HCT116 (cell line): Measurements from ENCODE around the gene TSPAN1. TPM values are rescaled to one million over a fixed set of nuclear protein-coding genes. Genes with fewer than 3 reads are reported as not detected.

Experiments used
- ATAC-seq: fragments of 200-7000 bp; cut with Tn5 transposase; 2 replicates; pipeline ENCODE4 v1.9.1; 2020; ENCODE audit warnings: mild to moderate bottlenecking, moderate library complexity
- BruUV-seq: library from RNA; stranded (reverse); fragments of 400-500 nt; replicated peaks from 2 replicates; lab custom pipeline; 2021; lab: Mats Ljungman, UMichigan
- CTCF ChIA-PET: fragments of 300-600 bp; sonication (Branson Sonifier 250); formaldehyde crosslinking; loops from one replicate; lab custom pipeline; 2021; ENCODE audit warnings: antibody characterized with exemption; lab: Charles Lee
- POLR2A ChIA-PET: fragments of 300-600, 350-600 bp; sonication (Branson Sonifier 250); formaldehyde crosslinking; loops from one replicate; lab custom pipeline; 2021; ENCODE audit warnings: antibody characterized with exemption; lab: Charles Lee
- RAD21 ChIA-PET, 2 experiments: fragments of 300-600 bp; sonication (Branson Sonifier 250); formaldehyde crosslinking; loops; one replicate each; lab custom pipeline; 2023; ENCODE audit warnings: low total read pairs in 2 of 2; ENCODE audit not compliant: uncharacterized antibody in 2 of 2, unreplicated experiment in 2 of 2, low non-redundant PET in 1 of 2; lab: Charles Lee
- DNase-seq: peaks from one replicate; pipeline ENCODE4 v3.0.0-alpha.2; 2010; ENCODE audit warnings: low read depth, low spot score
- H2AFZ ChIP-seq: fragments of 200-600 bp; shearing (Covaris generic), sonication (generic); 2 replicates; pipeline ENCODE4 v1.6.1; 2017; ENCODE audit warnings: low read depth, mixed run types, mixed read lengths, antibody characterized with exemption, low read length; ENCODE audit not compliant: poor library complexity, severe bottlenecking
- H3K27ac ChIP-seq: 2 replicates; pipeline ENCODE4 v1.5.1; 2012; ENCODE audit warnings: low read depth, low read length
- H3K27me3 ChIP-seq: fragments of 200-600 bp; sonication (generic); 2 replicates; pipeline ENCODE4 v1.6.1; 2016; ENCODE audit warnings: mixed run types, low read length, mixed read lengths; ENCODE audit not compliant: insufficient read depth
- H3K36me3 ChIP-seq, 2 experiments: fragments of 200-500 bp in 1 of 2; fragments of 200-600 bp in 1 of 2; sonication (Bioruptor generic) in 1 of 2; sonication (generic) in 1 of 2; 2 replicates each; pipeline versions ENCODE4 v1.5.1 to v1.6.1; 2014 to 2016; ENCODE audit warnings: low read length in 2 of 2, inconsistent platforms in 1 of 2, mixed read lengths in 1 of 2, mixed run types in 1 of 2; ENCODE audit not compliant: insufficient read depth in 2 of 2, control insufficient read depth in 1 of 2
- H3K4me1 ChIP-seq, 2 experiments: fragments of 200-600 bp in 1 of 2; sonication (generic) in 1 of 2; 2 replicates each; pipeline versions ENCODE4 v1.5.1 to v1.6.1; 2012 to 2017; ENCODE audit warnings: low read length in 2 of 2, inconsistent platforms in 1 of 2, mild to moderate bottlenecking in 1 of 2, mixed read lengths in 1 of 2, mixed run types in 1 of 2, moderate library complexity in 1 of 2; ENCODE audit not compliant: insufficient read depth in 2 of 2, control insufficient read depth in 1 of 2
- H3K4me2 ChIP-seq: fragments of 200-600 bp; sonication (generic); 2 replicates; pipeline ENCODE4 v1.6.1; 2017; ENCODE audit warnings: mixed run types, low read length, mixed read lengths
- H3K4me3 ChIP-seq, 2 experiments: fragments of 200-600 bp in 1 of 2; sonication (generic) in 1 of 2; replicated peaks in 1 of 2; 2 replicates each; pipeline ENCODE4 v1.5.1; 2011 to 2016; ENCODE audit warnings: low read length in 2 of 2, control low read depth in 1 of 2, low read depth in 1 of 2, mild to moderate bottlenecking in 1 of 2, mixed read lengths in 1 of 2, mixed run types in 1 of 2
- H3K79me2 ChIP-seq: fragments of 200-600 bp; sonication (generic); 2 replicates; pipeline ENCODE4 v1.6.1; 2017; ENCODE audit warnings: mild to moderate bottlenecking, mixed run types, low read length, moderate library complexity, mixed read lengths; ENCODE audit not compliant: insufficient read depth
- H3K9ac ChIP-seq: fragments of 200-600 bp; sonication (generic); 2 replicates; pipeline ENCODE4 v1.6.1; 2016; ENCODE audit warnings: low read length, mixed read lengths
- H3K9me2 ChIP-seq: fragments of 200-600 bp; sonication (generic), shearing (Covaris generic); 2 replicates; pipeline ENCODE4 v1.6.1; 2017; ENCODE audit warnings: mixed run types, mild to moderate bottlenecking, moderate library complexity; ENCODE audit not compliant: insufficient read depth
- H3K9me3 ChIP-seq, 2 experiments: fragments of 200-500 bp in 1 of 2; fragments of 200-600 bp in 1 of 2; sonication (Bioruptor generic) in 1 of 2; sonication (generic) in 1 of 2; 2 replicates each; pipeline ENCODE4 v1.6.1; 2014 to 2017; ENCODE audit warnings: low read length in 2 of 2, mixed read lengths in 2 of 2, inconsistent platforms in 1 of 2, low read depth in 1 of 2, mild to moderate bottlenecking in 1 of 2, mixed run types in 1 of 2, moderate library complexity in 1 of 2; ENCODE audit not compliant: control insufficient read depth in 1 of 2, insufficient read depth in 1 of 2
- H4K20me1 ChIP-seq: fragments of 200-600 bp; sonication (generic), shearing (Covaris generic); 2 replicates; pipeline ENCODE4 v1.6.1; 2017; ENCODE audit warnings: mixed run types, mild to moderate bottlenecking, moderate library complexity; ENCODE audit not compliant: insufficient read depth
- CBX3 ChIP-seq: IDR thresholded peaks from 2 replicates; pipeline ENCODE4 v1.6.1; 2012; ENCODE audit warnings: low read depth
- CEBPB ChIP-seq: IDR thresholded peaks from 2 replicates; pipeline ENCODE4 v1.6.1; 2012; ENCODE audit warnings: low read depth
- ELF1 ChIP-seq: IDR thresholded peaks from 2 replicates; pipeline ENCODE4 v1.6.1; 2012; ENCODE audit warnings: low read depth, borderline replicate concordance
- EZH2 ChIP-seq: fragments of 200-600 bp; sonication (generic); IDR thresholded peaks from 2 replicates; pipeline ENCODE4 v1.6.1; 2017; ENCODE audit warnings: antibody characterized with exemption, mixed run types
- POLR2A ChIP-seq: IDR thresholded peaks from 2 replicates; pipeline ENCODE4 v1.7.0; 2011; ENCODE audit warnings: borderline replicate concordance; ENCODE audit not compliant: insufficient read depth, insufficient read length; ENCODE audit errors: extremely low read depth
- POLR2AphosphoS5 ChIP-seq: IDR thresholded peaks from 2 replicates; pipeline ENCODE4 v1.6.1; 2011; ENCODE audit warnings: mild to moderate bottlenecking, low read depth, low read length, moderate library complexity
- RAD21 ChIP-seq: IDR thresholded peaks from 2 replicates; pipeline ENCODE4 v1.6.1; 2012; ENCODE audit warnings: low read depth, mild to moderate bottlenecking
- SIN3A ChIP-seq: IDR thresholded peaks from 2 replicates; pipeline ENCODE4 v1.6.1; 2012; ENCODE audit warnings: low read depth
- intact Hi-C: fragments of 100-400 bp; cut with micrococcal nuclease; formaldehyde crosslinking; loops from 2 replicates; pipeline ENCODE4 v1.10.0; 2022
- total RNA-seq: library from RNA; stranded (reverse); gene quantifications from one replicate; pipeline ENCODE4 v1.2.1, GENCODE V29; 2021; ENCODE audit not compliant: unreplicated experiment
- TF ChIP-seq, protein P1 (sequence below): IDR thresholded peaks from 2 replicates; pipeline ENCODE4 v1.6.1; 2012; ENCODE audit warnings: low read depth
- TF ChIP-seq, protein P2 (sequence below): IDR thresholded peaks from 2 replicates; pipeline ENCODE4 v1.6.1; 2012
- TF ChIP-seq, protein P3 (sequence below), 3 experiments: fragments of 200-600 bp in 1 of 3; sonication (generic) in 1 of 3; IDR thresholded peaks in 2 of 3; conservative IDR thresholded peaks in 1 of 3; 2 replicates each; pipeline ENCODE4 v1.5.1; 2012 to 2017; ENCODE audit warnings: low read depth in 2 of 3, low read length in 2 of 3, antibody characterized with exemption in 1 of 3, borderline replicate concordance in 1 of 3, control low read depth in 1 of 3, mild to moderate bottlenecking in 1 of 3, mixed read lengths in 1 of 3, mixed run types in 1 of 3, moderate library complexity in 1 of 3; ENCODE audit not compliant: insufficient read depth in 1 of 3
- TF ChIP-seq, protein P4 (sequence below): IDR thresholded peaks from 2 replicates; pipeline ENCODE4 v1.6.1; 2012

The TSPAN1 gene
- total RNA-seq, 1 experiment from 2014 or later = 9.9 TPM

DNA sequence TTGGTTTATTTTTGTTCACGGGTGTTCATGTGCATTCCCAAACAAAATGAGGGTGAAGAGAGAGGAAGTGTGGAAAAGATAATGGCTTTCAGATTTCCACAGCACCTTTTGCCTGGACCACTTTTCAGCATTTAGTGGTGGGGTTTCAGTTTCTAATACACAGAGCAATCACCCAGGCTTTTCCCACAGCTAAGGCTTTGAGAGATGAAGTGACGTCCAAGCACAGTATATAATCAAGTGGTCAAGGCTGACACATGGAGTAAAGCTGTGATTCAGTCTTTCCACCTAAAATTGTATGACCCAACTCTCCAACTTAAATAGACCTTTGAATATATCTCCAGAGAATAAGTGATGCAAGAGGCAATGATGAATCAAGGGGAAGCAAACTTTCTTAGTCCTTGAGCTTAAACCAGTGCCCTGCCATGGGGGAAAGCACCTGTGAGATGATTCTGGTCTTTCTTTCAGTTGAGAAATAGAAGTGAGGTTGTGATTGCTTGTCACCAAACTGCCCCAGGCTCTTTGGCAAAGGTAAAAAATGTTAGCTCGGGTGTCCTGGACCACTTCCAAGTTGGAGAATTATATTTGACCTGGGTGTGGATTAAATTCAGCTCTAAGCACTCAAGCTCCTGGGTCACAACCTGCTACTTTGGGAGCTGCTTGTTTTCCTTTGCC lies 40.1 kb upstream of the TSPAN1 start:
- ATAC-seq (no peak), DNase-seq (no peak)
- Histone ChIP-seq H3K4me3 (no peak overlapping the region), H3K9me2 (no peaks in the 10 kb centered on the region), H3K27me3 (no peaks in the 10 kb centered on the region), H2AFZ (no peak overlapping the region), H3K36me3 (no peaks in the 10 kb centered on the region), H4K20me1 (no peaks in the 10 kb centered on the region), H3K9ac (no peak overlapping the region), H3K4me1 (peaks cover 18 to 19% of the 10 kb centered on the region in 2 experiments), H3K9me3 (no peaks in the 10 kb centered on the region), H3K79me2 (no peaks in the 10 kb centered on the region), H3K4me2 (no peak overlapping the region), H3K27ac (no peak overlapping the region)
- RAD21 ChIA-PET = no interaction called here
- intact Hi-C loops = no loop called here
- CTCF ChIA-PET = interaction anchor here (1.0 kb wide), 1 partner anchor 89 kb away, joined by 3 read pairs; no protein-coding TSS in a partner anchor
- POLR2A ChIA-PET = no interaction called here
- TF ChIP-seq POLR2A (no peak), ELF1 (no peak), CBX3 (no peak), CEBPB (no peak), SIN3A (no peak)
- BruUV-seq = no TSS peak

DNA sequence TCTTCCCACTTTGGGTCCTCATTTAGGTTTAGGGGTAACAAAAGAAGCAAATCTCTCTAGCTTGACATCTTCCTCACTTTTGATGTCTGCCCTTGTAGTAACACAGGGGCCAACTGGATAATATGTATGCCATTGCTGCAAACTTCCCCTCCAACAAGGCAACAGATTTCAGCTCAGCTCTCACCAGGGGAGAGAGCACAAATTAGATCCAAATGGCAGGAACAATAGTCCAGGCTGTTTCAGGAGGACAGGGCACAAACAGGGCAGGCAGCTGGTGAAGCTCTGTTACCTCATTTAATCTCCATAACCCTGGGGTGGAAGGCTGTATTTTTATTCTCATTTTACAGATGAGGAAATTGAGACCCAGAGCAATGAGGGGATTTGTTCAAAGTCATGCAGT lies 38.2 kb upstream of the TSPAN1 start:
- H3K4me3 ChIP-seq = no peak overlapping the region
- TF ChIP-seq ELF1 (no peak), EZH2 (no peak), SIN3A (no peak), POLR2AphosphoS5 (no peak), RAD21 (no peak)
- TF ChIP-seq, protein P1, sequence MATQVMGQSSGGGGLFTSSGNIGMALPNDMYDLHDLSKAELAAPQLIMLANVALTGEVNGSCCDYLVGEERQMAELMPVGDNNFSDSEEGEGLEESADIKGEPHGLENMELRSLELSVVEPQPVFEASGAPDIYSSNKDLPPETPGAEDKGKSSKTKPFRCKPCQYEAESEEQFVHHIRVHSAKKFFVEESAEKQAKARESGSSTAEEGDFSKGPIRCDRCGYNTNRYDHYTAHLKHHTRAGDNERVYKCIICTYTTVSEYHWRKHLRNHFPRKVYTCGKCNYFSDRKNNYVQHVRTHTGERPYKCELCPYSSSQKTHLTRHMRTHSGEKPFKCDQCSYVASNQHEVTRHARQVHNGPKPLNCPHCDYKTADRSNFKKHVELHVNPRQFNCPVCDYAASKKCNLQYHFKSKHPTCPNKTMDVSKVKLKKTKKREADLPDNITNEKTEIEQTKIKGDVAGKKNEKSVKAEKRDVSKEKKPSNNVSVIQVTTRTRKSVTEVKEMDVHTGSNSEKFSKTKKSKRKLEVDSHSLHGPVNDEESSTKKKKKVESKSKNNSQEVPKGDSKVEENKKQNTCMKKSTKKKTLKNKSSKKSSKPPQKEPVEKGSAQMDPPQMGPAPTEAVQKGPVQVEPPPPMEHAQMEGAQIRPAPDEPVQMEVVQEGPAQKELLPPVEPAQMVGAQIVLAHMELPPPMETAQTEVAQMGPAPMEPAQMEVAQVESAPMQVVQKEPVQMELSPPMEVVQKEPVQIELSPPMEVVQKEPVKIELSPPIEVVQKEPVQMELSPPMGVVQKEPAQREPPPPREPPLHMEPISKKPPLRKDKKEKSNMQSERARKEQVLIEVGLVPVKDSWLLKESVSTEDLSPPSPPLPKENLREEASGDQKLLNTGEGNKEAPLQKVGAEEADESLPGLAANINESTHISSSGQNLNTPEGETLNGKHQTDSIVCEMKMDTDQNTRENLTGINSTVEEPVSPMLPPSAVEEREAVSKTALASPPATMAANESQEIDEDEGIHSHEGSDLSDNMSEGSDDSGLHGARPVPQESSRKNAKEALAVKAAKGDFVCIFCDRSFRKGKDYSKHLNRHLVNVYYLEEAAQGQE = no peak
- TF ChIP-seq, protein P2, sequence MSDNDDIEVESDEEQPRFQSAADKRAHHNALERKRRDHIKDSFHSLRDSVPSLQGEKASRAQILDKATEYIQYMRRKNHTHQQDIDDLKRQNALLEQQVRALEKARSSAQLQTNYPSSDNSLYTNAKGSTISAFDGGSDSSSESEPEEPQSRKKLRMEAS = no peak
- TF ChIP-seq, protein P3, sequence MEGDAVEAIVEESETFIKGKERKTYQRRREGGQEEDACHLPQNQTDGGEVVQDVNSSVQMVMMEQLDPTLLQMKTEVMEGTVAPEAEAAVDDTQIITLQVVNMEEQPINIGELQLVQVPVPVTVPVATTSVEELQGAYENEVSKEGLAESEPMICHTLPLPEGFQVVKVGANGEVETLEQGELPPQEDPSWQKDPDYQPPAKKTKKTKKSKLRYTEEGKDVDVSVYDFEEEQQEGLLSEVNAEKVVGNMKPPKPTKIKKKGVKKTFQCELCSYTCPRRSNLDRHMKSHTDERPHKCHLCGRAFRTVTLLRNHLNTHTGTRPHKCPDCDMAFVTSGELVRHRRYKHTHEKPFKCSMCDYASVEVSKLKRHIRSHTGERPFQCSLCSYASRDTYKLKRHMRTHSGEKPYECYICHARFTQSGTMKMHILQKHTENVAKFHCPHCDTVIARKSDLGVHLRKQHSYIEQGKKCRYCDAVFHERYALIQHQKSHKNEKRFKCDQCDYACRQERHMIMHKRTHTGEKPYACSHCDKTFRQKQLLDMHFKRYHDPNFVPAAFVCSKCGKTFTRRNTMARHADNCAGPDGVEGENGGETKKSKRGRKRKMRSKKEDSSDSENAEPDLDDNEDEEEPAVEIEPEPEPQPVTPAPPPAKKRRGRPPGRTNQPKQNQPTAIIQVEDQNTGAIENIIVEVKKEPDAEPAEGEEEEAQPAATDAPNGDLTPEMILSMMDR (IDR thresholded peaks at IDR 0.05 in 2 of 3, conservative IDR thresholded peaks at IDR 0.05 in 1 of 3; ENCODE audit: borderline replicate concordance in 1 of 3, insufficient read depth in 1 of 3, low read depth in 2 of 3, low read length in 2 of 3) = no peak
- TF ChIP-seq, protein P4, sequence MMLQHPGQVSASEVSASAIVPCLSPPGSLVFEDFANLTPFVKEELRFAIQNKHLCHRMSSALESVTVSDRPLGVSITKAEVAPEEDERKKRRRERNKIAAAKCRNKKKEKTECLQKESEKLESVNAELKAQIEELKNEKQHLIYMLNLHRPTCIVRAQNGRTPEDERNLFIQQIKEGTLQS = no peak

More for the DNA sequence above, 38.2 kb upstream of the TSPAN1 start:
- DNase-seq (no peak), ATAC-seq (no peak)
- Histone ChIP-seq H3K27me3 (no peaks in the 10 kb centered on the region), H3K4me2 (no peak overlapping the region), H4K20me1 (no peaks in the 10 kb centered on the region), H3K36me3 (no peaks in the 10 kb centered on the region), H3K9me3 (no peaks in the 10 kb centered on the region), H3K79me2 (no peaks in the 10 kb centered on the region), H3K9ac (no peak overlapping the region), H3K9me2 (no peaks in the 10 kb centered on the region), H3K27ac (no peak overlapping the region), H2AFZ (no peak overlapping the region), H3K4me1 (peaks cover 18 to 19% of the 10 kb centered on the region in 2 experiments)
- intact Hi-C loops = no loop called here
- RAD21 ChIA-PET = no interaction called here
- no TSS peak for BruUV-seq
- POLR2A ChIA-PET = no interaction called here
- CTCF ChIA-PET = no interaction called here
